Left cardiac atrium (tissue), 4 donors: Measurements from ENCODE around the gene PRKCH. TPM values are rescaled to one million over a fixed set of nuclear protein-coding genes. Genes with fewer than 3 reads are reported as not detected.

Experiments
- ATAC-seq, 2 donors: fragments of 200-7000 bp; cut with Tn5 transposase; one replicate each; pipeline ENCODE4 v1.9.1; 2020; ENCODE audit warnings: mild to moderate bottlenecking in 2 of 2, moderate library complexity in 2 of 2
- DNase-seq: peaks from one replicate; pipeline ENCODE4 v3.0.0-alpha.2; 2020
- intact Hi-C, 2 donors: fragments of 100-400 bp; cut with DNase I; formaldehyde crosslinking; loops; one replicate each; pipeline versions ENCODE4 v1.14.1 to v1.15.1; 2022 to 2023
- total RNA-seq, 2 donors: library from RNA; stranded (reverse); fragmentation: NEBNext Ultra II Directional; extraction: Animal tissue kit (Norgen Biotek cat#: 25700); gene quantifications; one replicate each; pipeline ENCODE4 v1.2.1, GENCODE V29; 2021
- donor health status: DM: no; HTN: yes; CAD: no.
- donor health status: DM: no; HTN: yes; CAD: no; lungs with severe emphysema.
- donor health status: DM: yes; HTN: yes; CAD: no.
- donor health status: Dilated cardiomyopathy.

PRKCH gene
- total RNA-seq, 2 donors from 2014 or later: 17.6 to 34.8 TPM

GRCh38 chr14:61379639-61380184 is 58.3 kb downstream of the PRKCH start:
- ATAC-seq: no peak
- intact Hi-C loops: no loop called here
- DNase-seq: no peak

- intact Hi-C loops: no loop called here
These were observed 59.6 kb downstream of the PRKCH start for GRCh38 chr14:61380984-61381383.

DNA sequence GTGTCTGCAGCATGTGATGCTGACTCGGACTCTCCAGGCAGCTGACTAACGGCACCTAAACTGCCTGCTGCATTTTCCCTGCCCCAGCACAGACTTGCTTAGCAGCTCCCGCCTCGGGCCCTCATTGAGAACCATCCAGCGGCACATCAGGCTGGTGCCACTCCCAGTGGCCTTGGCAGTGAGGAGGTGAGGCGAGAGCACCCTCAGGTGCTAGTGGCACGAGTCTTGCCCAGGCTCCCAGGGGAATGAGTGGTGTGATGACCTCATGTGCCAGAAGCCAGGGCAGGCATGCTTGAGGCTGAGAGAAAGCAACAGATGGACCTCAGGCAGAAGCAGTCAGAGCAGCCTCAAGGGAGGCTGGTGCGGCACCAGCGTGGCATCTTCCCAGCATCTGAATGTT is 60.2 kb downstream of the PRKCH start:
- DNase-seq (no peak), ATAC-seq (no peak)
- intact Hi-C loops: no loop called here

More at GRCh38 chr14:61380984-61381383, 59.6 kb downstream of the PRKCH start:
- no peak for DNase-seq
- ATAC-seq: no peak

DNA sequence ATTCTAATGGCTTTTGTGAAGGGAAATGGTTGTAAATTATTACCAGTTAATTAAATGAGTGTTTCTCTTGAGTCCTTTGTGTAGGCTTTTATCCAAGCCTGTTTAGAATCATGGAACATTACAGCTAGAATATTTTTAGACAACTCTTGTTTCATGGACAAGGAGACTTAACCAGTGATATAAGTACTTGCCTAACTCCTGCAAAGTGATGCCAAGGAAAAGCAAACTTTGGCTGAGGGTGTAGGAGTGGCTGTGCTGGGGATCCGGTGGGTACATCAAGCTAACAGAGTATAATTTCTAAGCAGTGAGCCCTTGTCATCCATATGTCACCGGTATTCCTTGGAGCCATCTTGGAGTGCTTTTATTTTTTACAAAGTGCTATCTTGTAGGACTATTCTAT is 61.5 kb downstream of the PRKCH start:
- DNase-seq (no peak), ATAC-seq (no peak)
- intact Hi-C loops: no loop called here

GRCh38 chr14:61385002-61385685 is 63.8 kb downstream of the PRKCH start:
- ATAC-seq: no peak
- DNase-seq: no peak
- intact Hi-C loops: no loop called here

GRCh38 chr14:61386173-61386772 is 64.9 kb downstream of the PRKCH start:
- peak in 1 of 2 donors; percentile 42 for ATAC-seq
- DNase-seq: no peak
- intact Hi-C loops: no loop called here

DNA sequence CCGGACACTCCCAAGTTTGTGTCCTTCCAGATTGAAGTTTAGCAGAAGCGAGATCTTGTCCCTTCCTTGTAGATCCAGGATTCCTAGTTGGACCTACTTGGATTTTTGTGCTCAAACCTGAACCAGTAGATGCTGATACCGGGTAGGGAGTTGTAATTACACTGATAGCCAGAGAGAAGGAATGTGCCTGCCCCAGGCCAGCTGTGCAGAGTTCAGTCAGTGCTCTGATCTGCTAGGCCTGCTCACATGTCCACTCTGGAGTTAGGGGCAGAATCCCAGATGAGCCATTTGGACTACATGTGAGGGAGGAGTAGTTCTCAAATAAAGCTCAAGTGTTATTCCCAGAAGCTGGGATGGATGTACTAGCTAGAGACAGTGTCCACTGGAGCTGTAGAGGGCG is 65.7 kb downstream of the PRKCH start:
- peak; percentile 18 to 38 for ATAC-seq
- intact Hi-C loops: no loop called here

GRCh38 chr14:61388173-61388975 is 67.0 kb downstream of the PRKCH start:
- peak; percentile 63 to 70 for ATAC-seq
- no peak for DNase-seq
- intact Hi-C loops: no loop called here

More for the DNA sequence above, 65.7 kb downstream of the PRKCH start:
- no peak for DNase-seq

DNA sequence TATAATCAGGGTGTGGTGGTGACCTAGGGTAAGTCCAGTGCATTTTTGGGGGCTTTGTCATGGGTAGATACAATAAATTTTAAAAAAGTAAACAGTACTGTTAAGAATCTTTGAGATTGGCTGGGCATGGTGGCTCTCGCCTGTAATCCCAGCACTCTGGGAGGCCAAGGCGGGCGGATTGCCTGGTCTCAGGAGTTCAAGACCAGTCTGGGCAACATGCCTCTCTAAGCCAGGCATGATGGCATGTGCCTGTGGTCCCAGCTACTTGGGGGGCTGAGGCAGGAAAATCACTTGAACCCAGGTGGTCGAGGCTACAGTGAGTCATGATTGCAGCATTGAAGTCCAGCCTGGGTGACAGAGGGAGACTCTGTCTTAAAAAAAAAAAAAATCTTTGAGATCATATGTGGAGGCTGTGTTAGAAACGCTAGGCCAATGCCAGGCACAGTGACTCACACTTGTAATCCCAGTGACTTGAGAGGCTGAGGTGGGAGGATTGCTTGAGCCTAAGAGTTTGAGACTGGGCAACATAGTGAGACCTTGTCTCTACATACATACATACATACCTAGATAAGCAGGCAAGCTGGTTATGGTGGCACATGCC is 67.7 kb downstream of the PRKCH start:
- intact Hi-C loops: no loop called here
- ATAC-seq (no peak), DNase-seq (no peak)

DNA sequence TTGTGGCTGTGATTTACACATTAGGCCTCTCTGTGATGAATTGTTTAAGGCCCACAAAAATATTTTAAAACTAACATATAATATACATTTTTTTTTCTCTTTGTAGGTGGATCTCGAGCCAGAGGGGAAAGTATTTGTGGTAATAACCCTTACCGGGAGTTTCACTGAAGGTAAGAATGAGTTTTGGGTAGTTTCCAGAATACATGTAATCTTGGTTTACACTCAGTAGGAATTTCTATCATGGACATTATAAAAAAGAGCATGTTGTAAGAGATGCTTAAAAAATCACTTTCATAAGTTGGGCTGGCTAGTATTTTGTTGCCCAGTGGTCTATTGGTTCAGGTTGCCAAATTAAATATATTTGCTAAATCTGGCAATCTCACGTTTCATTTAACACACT is 69.7 kb downstream of the PRKCH start:
- ATAC-seq: no peak
- no peak for DNase-seq
- intact Hi-C loops: no loop called here

DNA sequence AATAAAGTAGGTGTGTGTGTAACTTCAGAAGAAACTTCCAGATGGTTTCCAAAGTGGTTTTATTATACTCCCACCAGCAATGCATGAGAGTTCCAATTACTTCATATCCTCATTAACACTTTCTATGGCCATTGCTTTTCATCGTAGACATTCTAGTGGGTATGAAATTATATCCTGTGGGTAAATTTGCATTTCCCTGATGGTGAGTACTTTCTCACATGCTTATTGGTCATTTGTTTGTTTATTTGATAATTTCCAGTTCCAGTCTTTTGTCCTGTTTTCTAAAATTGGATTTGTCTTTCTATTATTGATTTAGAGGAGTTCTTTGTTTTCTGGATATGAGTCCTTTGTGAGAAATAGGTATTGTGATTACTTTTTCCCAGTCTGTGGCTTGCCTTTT is 70.9 kb downstream of the PRKCH start:
- intact Hi-C loops: no loop called here
- DNase-seq: no peak
- ATAC-seq: no peak

GRCh38 chr14:61394542-61394941 is 73.2 kb downstream of the PRKCH start:
- DNase-seq (no peak), ATAC-seq (no peak)
- intact Hi-C loops: no loop called here

- intact Hi-C loops: no loop called here
- no peak for DNase-seq
- no peak for ATAC-seq
These were observed 73.8 kb downstream of the PRKCH start for GRCh38 chr14:61395115-61395725.

- ATAC-seq (no peak), DNase-seq (no peak)
- intact Hi-C loops: no loop called here
These were observed 74.9 kb downstream of the PRKCH start for GRCh38 chr14:61396279-61396678.

GRCh38 chr14:61396694-61397093 is 75.3 kb downstream of the PRKCH start:
- ATAC-seq (no peak), DNase-seq (no peak)
- intact Hi-C loops: no loop called here

GRCh38 chr14:61397615-61398014 is 76.2 kb downstream of the PRKCH start:
- DNase-seq (no peak), ATAC-seq (no peak)
- intact Hi-C loops: no loop called here

DNA sequence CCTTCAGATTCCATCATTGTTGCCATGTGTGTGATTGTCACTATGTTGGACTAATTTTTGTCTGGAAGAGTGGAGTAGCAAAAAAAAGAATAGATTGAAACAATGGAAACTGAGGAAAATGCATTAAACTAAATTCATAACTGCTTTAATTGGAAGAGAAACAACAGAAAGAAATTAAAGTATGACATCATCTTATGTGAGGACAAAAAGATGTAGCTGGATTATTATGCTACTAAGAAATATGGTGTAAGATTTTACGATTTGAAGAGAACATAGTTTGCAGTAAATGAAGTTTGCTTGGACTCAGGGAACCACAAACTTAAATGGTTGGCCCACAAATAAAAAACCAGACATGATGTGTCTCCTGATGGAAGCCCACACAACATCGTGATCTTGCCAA is 76.8 kb downstream of the PRKCH start:
- intact Hi-C loops: no loop called here
- ATAC-seq (no peak), DNase-seq (no peak)

- DNase-seq: no peak
These were observed 78.0 kb downstream of the PRKCH start for GRCh38 chr14:61399365-61399764.

GRCh38 chr14:61401461-61401860 is 80.1 kb downstream of the PRKCH start:
- intact Hi-C loops: no loop called here
- DNase-seq: no peak

More at GRCh38 chr14:61399365-61399764, 78.0 kb downstream of the PRKCH start:
- no peak for ATAC-seq
- intact Hi-C loops: no loop called here

More at GRCh38 chr14:61401461-61401860, 80.1 kb downstream of the PRKCH start:
- no peak for ATAC-seq
